Measurements from ENCODE around the gene ANO9. TPM values are rescaled to one million over a fixed set of nuclear protein-coding genes. Genes with fewer than 3 reads are reported as not detected.

ANO9 gene
- total RNA-seq, 1 donor: not detected

GRCh38 chr11:473962-474785 is 32.4 kb upstream of the ANO9 start:
- peaks cover 41% of the 10 kb centered on the region for H3K79me2 ChIP-seq (ENCODE audit: insufficient read depth, low read length)

GRCh38 chr11:473415-473814 is 31.6 kb upstream of the ANO9 start:
- no peaks in the 10 kb centered on the region for H4K20me1 ChIP-seq (ENCODE audit: insufficient read depth, low read length)

More at GRCh38 chr11:473962-474785, 32.4 kb upstream of the ANO9 start:
- TF ChIP-seq CTCF (IDR thresholded peaks at IDR 0.05; ENCODE audit: extremely low read depth, low read depth, low read length): no peak
- H3K4me1 ChIP-seq (ENCODE audit: insufficient read depth, low read length): peaks cover 10% of the 10 kb centered on the region
- no peaks in the 10 kb centered on the region for H3K9me3 ChIP-seq (ENCODE audit: low read depth, low read length)
- no peaks in the 10 kb centered on the region for H4K20me1 ChIP-seq (ENCODE audit: insufficient read depth, low read length)
- no peak overlapping the region for H3K4me2 ChIP-seq (ENCODE audit: insufficient read depth, low read length)
- no peak overlapping the region for H2AFZ ChIP-seq (ENCODE audit: low read length)
- H3K4me3 ChIP-seq (ENCODE audit: insufficient read depth, low read length): no peak overlapping the region
- no peaks in the 10 kb centered on the region for H3K27me3 ChIP-seq (ENCODE audit: insufficient read depth, low read length)
- H3K27ac ChIP-seq (ENCODE audit: low read depth, low read length): no peak overlapping the region
- peak; percentile 62 for DNase-seq (ENCODE audit: insufficient read length, low spot score, missing footprints)
- H3K36me3 ChIP-seq (ENCODE audit: insufficient read depth, low read length): no peaks in the 10 kb centered on the region

DNA sequence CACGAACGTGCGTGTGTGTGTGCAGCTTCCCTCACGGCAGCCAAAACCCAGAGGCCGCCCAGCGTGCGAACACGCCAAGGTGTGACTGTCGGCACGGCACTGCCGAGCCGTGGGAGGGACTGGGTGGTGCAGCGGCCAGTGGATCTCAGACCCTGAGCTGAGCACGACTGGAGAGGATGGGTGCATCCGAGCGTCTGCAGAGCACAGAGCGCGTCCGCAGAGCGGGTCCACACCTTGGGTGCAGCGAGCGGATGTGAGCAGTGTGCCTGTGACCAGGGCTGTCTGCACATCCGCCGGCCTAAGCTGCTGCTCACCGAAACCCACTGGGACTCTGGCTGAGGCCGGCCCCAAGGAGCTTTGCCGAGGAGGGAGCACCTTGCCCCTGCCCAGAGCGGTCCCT is 31.0 kb upstream of the ANO9 start:
- no peak for TF ChIP-seq CTCF (IDR thresholded peaks at IDR 0.05; ENCODE audit: extremely low read depth, low read depth, low read length)
- peaks cover 10% of the 10 kb centered on the region for H3K4me1 ChIP-seq (ENCODE audit: insufficient read depth, low read length)
- H3K79me2 ChIP-seq (ENCODE audit: insufficient read depth, low read length): peaks cover 41% of the 10 kb centered on the region
- no peak overlapping the region for H3K4me3 ChIP-seq (ENCODE audit: insufficient read depth, low read length)
- H3K9me3 ChIP-seq (ENCODE audit: low read depth, low read length): no peaks in the 10 kb centered on the region
- no peak overlapping the region for H3K27ac ChIP-seq (ENCODE audit: low read depth, low read length)
- no peaks in the 10 kb centered on the region for H3K36me3 ChIP-seq (ENCODE audit: insufficient read depth, low read length)
- no peaks in the 10 kb centered on the region for H3K27me3 ChIP-seq (ENCODE audit: insufficient read depth, low read length)
- no peak overlapping the region for H3K4me2 ChIP-seq (ENCODE audit: insufficient read depth, low read length)
- no peaks in the 10 kb centered on the region for H4K20me1 ChIP-seq (ENCODE audit: insufficient read depth, low read length)
- peak; percentile 60 for DNase-seq (ENCODE audit: insufficient read length, low spot score, missing footprints)
- no peak overlapping the region for H2AFZ ChIP-seq (ENCODE audit: low read length)

More at GRCh38 chr11:473415-473814, 31.6 kb upstream of the ANO9 start:
- H2AFZ ChIP-seq (ENCODE audit: low read length): no peak overlapping the region
- H3K9me3 ChIP-seq (ENCODE audit: low read depth, low read length): no peaks in the 10 kb centered on the region
- H3K4me1 ChIP-seq (ENCODE audit: insufficient read depth, low read length): peaks cover 10% of the 10 kb centered on the region
- peaks cover 41% of the 10 kb centered on the region for H3K79me2 ChIP-seq (ENCODE audit: insufficient read depth, low read length)
- no peak overlapping the region for H3K27ac ChIP-seq (ENCODE audit: low read depth, low read length)
- no peak for TF ChIP-seq CTCF (IDR thresholded peaks at IDR 0.05; ENCODE audit: extremely low read depth, low read depth, low read length)
- no peaks in the 10 kb centered on the region for H3K27me3 ChIP-seq (ENCODE audit: insufficient read depth, low read length)
- H3K36me3 ChIP-seq (ENCODE audit: insufficient read depth, low read length): no peaks in the 10 kb centered on the region
- no peak overlapping the region for H3K4me3 ChIP-seq (ENCODE audit: insufficient read depth, low read length)
- DNase-seq (ENCODE audit: insufficient read length, low spot score, missing footprints): peak; percentile 62
- no peak overlapping the region for H3K4me2 ChIP-seq (ENCODE audit: insufficient read depth, low read length)

DNA sequence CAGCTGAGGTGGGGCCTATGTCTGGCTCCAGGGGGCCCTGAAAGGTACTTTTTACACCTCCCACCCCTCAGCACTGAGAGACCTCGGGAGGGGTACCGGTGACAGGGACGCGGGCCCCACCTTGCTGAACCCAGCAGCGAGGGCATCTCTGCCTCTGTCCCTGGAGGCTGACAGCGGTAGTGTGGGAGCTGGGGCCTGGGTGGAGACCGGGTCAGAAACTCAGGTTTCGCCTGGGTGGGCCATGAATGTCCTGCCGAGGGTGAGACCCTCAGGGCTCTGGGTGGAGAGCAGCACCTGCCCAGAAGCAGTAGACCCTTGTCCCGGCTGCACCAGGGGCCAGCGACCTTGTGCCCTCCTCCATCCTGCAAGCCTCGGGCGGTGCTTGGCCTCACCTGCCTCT is 30.5 kb upstream of the ANO9 start:
- H2AFZ ChIP-seq (ENCODE audit: low read length): no peak overlapping the region
- TF ChIP-seq CTCF (IDR thresholded peaks at IDR 0.05; ENCODE audit: extremely low read depth, low read depth, low read length): no peak
- H3K9me3 ChIP-seq (ENCODE audit: low read depth, low read length): no peaks in the 10 kb centered on the region
- peaks cover 10% of the 10 kb centered on the region for H3K4me1 ChIP-seq (ENCODE audit: insufficient read depth, low read length)
- no peak overlapping the region for H3K4me2 ChIP-seq (ENCODE audit: insufficient read depth, low read length)
- no peak overlapping the region for H3K4me3 ChIP-seq (ENCODE audit: insufficient read depth, low read length)
- no peaks in the 10 kb centered on the region for H4K20me1 ChIP-seq (ENCODE audit: insufficient read depth, low read length)
- peaks cover 41% of the 10 kb centered on the region for H3K79me2 ChIP-seq (ENCODE audit: insufficient read depth, low read length)
- H3K36me3 ChIP-seq (ENCODE audit: insufficient read depth, low read length): no peaks in the 10 kb centered on the region
- no peak for DNase-seq (ENCODE audit: insufficient read length, low spot score, missing footprints)
- H3K27me3 ChIP-seq (ENCODE audit: insufficient read depth, low read length): no peaks in the 10 kb centered on the region
- H3K27ac ChIP-seq (ENCODE audit: low read depth, low read length): no peak overlapping the region

Data from osteoblast (primary cell).